Hippocampal formation (tissue), 2 donors: ENCODE data around the gene NDST4.

ENCODE experiments used
- DNase-seq, 2 donors: peaks; one replicate each; lab custom pipeline; 2025; lab: John Stamatoyannopoulos, UW

The NDST4 gene

DNA sequence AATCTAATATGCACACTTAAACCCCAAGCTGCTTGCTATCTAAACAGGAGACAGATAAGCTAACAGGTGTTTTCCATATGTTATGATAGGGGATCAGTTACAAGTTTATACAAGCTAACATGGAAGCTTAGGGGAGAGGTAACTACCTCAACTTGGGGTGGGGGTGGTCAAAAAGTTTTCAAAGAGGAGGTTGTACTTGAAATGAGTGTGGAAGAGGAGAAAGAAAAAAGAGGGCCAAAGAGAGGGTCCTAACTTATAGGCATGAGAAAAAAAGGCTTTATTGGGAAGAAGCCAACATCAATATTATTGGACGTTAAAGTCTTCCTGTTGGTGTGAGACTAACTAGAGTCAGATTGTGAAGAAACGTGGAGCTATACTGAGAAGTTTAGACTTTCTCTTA is 205.9 kb downstream of the NDST4 start:
- DNase-seq: no peak

DNA sequence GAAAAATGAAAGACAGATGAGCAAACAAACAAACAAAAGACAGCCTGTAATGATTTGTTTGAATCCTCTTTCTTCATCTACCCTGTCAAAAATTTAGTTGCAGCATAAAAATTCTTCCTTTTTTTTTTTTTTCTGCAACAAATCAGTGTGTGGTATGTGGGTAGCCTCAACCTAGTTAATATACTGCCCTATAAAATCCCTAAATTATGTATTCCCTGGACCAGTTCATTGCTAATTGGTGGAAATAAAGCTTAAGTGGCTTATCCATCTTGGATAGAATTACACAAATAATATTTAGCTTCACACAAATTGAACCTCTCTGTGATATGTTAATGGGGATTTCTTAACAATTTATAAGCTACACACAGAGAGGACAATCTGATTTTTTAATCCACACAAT is 208.4 kb downstream of the NDST4 start:
- DNase-seq: no peak

DNA sequence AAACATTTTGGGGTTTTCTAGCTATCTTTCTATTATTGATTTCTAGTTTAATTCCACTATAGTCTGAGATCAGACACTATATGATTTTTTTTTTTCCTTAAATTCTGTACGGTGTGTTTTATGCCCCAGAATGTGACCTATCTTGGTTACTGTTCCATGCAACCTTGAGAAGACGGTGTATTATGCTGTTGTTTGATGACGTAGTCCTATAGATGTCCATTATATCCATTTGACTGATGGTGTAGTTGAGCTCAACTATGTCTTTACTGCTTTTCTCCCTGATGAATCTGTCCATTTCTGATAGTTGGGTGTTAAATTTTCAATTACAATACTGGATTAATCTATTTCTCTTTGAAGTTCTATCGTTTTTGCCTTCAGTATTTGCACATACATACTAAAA is 212.5 kb downstream of the NDST4 start:
- no peak for DNase-seq

DNA sequence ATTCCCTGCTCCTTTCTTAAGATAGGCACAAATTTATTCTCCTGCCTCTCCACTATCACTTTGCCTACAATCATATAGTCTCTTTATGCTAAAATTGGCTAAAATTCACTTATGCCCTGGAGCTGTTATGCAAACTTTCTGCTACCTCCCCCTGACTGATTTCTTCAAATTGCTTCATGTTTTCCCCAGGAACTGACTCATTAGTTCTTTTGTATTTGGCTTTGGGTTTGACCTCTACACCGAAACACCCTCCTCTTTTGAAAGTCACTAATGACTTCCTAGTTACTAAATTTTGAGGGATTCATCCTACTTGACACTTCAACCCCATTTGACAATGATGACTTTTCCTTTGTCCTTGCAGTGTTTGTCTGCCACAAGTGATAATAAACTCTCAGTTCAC is 222.6 kb downstream of the NDST4 start:
- no peak for DNase-seq

DNA sequence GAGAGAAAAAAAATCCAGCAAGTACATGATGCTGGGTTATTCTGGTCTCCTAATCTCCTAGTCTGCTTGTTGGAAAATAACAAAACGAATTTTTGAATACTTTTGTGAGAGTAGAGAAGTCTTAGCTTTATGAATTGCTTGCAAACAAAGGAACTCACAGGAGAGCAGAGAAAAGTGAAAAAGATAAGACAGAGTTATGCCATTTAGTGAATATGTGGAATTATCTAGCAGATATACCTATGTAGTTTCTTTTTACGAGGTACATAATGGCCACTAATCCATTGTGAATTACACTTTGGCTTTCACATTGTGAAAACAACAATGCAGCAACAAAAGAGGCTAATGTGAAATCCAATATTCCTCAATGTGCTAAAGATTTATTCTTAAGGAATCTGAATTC is 226.7 kb downstream of the NDST4 start:
- no peak for DNase-seq

DNA sequence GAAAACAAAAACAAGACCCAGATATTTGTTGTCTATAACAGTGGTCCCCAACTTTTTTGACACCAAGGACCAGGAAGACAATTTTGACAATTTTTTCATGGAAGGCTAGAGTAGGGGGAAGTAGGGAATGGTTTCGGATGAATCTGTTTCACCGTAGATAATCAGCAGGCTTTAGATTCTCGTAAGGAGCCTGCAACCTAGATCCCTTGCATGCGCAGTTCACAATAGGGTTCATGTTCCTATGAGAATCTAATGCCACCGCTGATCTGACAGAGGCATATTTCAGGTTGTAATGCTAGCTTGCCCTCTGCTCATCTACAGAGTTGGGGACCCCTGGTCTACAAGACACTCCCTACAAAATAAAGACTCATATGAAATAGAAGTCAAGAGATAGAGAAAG is 229.8 kb downstream of the NDST4 start:
- DNase-seq: no peak

DNA sequence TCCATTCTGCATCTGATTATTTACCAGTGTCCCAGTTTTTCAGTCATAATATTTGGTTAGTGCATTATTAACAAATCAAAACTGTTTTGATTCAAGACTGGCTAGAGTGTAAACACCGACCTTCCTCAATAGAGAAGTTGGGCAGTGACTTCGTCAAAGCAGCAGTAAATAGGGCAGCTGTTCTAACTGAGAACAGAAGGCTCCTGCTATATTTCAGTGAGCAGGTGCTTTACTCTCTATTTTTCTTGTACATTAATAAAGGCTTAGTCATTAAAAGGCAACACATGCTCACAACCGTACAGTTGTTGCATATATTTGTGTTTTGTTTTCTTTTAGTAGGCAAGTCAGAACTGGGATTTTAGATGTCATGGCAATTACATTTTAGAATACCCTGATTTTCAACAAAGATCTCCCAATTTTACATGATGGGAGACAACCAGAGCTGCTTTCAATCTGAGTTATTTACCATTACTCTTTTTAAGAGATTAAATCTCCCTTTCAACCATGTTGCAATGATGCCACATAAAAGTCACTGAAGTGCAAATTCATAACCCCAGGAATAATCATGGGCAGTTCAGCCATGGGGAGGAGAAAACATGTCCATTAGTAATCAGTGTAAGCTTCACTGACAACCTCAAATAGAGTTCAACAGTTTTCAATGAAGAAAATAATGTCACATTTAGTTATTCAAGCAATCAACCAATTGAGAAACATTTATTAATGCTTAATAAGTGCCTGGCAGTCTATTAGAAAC is 233.3 kb downstream of the NDST4 start:
- no peak for DNase-seq

DNA sequence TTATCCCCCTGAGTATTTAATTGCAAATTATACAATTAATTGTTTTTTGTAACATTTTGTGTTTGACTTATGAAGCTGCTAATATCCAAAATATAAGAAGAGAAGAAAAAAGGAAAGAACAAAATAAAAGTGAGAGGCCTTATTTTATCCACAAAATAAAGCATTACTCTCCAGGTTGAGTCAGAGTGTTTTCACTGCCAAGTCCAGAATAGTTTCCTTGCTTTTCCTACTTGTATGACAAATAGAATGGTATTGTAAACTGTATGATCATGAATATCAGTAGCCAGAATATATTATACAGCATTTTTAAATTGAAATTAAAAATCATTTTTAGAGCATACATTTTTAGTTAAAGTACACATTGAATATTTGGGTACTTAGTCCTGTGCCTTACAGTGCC is 237.8 kb downstream of the NDST4 start:
- DNase-seq: no peak

DNA sequence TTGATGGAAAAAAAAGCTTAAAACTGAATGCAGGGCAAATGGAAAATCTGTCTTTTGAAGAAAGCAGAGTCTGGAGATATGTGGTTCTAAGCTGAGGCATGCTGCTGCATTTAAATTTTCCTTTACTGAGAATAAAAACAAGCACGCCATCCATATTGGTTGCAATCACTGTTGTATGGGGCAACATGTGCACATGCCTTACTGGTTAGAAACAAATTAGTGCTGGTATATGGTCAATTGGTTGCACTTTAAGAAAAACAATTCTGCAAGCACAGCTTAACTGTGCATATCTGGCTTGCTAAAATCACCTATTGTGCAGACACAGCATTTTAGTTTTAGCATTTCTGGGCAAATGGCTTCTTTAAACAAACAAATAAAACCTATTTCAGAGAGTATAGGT is 239.1 kb downstream of the NDST4 start:
- no peak for DNase-seq

DNA sequence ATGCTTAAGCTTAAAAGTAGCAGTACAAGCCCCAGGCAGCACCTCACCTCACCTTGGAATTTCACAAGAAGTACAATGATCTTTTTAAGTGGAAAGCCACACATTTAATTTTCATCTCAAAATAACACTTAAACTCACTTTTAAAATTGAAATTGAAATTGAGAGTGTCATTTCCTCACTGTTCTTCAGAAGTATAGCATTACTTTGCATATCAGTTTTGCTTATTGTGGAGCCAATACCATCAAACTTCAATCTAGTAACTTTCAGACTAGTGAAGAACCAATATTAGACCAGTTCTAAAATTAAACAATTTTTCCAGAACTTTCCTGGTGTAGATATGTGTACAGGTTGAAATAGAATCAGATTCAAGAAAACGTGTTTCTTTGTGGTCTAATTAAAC is 242.4 kb downstream of the NDST4 start:
- DNase-seq: no peak

DNA sequence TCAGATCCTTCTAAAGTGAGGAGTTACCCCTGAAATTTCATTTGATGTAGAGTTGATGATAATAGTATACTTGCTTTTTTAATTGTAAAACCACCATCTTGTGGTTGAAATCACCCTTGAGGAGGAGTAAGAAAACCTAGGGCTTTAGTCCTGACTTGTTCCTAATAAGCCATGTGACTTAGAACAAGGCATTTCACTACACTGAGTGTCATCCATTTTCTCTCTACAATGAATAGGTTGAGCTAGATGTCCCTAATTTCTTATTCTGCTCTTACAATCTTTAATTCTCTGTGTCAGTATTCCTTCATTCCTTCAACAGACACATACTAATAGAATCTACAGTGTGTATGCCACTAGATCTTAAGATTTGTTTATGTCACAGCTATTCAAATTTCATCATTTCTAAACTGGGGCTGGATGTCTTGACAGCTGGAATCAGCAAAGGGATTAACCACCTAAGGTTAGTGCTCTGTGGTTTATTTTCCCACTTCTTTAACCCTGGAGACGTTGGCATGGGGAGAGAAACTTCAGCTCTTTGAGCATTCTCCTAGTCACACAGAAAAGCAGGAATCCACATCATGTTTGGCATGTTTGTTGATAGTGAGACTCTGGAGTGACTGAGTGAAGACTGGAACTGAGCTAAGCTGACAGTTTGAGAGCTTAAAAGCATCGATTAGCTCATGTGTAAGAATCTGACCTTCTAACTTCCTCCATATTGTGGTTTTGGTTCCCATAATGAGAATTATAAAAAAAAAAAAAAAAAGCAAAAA is 246.3 kb downstream of the NDST4 start:
- DNase-seq: no peak

DNA sequence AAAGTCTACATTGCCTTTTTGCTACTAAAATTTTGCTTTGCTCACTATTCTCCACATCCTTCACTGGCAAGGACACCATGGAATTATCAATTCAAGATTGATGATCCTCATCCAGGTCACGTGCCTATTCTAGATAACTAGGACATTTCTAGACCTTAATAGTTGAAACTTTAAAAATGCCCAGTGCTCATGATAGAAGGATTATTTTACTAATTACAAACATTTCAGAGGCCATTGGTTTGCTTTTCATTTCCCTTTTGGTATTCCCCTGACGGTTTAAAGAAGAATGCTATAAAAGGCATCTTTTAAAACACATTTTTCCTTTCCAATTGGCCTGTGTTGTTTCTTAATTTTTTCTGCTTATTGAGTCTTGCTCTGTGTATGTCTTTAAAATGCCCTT is 249.4 kb downstream of the NDST4 start:
- DNase-seq: no peak

DNA sequence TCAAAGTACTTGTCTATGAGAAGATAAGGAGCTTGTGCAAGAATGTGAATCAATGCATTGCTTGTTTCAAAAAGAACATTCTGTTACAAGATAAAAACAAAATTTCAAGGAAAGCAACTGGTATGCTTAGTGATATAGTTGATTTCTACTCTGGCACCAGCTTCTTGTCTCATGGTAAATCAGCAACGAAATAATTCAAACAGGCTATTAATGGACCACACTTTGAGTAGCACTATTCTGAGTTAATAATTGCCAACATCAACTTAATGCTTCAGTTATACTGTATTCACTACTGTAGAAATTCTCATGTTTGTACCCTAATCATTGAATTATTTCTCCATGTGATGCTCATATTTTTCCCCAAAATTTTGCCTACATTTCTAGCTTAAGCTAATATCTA is 252.6 kb downstream of the NDST4 start:
- no peak for DNase-seq

DNA sequence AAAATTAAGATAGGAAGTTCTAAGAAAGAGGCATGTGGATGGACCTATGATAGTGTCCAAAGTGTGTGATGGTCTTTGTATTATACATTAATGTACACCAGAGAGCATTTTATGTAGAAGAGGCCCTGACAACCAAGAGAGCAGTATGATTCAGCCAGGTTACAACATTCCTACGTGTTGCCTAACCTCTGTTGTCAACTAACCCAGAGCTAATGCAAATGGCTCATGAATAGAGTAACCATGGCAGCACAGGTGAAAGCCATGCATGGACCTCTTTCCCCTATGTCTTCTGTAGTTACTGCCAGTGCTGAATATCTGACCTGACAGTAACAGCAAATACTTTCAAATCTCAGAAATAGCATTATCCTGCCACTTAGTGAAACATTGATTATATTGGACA is 255.6 kb downstream of the NDST4 start:
- DNase-seq: no peak

DNA sequence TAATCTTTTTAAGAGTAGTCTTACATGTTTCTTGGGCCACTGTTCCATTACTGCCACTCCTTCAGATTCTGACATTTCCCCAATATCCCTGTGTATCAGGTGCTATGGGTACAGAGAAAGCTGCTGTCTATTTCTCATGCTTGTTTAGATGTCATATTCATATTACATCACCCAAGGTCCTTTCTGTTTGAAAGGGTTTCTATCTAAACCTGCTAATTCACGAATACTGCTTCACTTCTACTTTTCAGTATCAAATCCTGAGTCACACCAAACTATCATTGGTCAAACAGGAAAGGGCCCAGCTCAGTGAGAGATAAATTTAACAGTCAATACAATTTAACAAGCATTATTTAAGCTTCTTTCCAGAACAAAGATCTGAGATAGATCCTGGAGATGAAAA is 273.4 kb downstream of the NDST4 start:
- no peak for DNase-seq

DNA sequence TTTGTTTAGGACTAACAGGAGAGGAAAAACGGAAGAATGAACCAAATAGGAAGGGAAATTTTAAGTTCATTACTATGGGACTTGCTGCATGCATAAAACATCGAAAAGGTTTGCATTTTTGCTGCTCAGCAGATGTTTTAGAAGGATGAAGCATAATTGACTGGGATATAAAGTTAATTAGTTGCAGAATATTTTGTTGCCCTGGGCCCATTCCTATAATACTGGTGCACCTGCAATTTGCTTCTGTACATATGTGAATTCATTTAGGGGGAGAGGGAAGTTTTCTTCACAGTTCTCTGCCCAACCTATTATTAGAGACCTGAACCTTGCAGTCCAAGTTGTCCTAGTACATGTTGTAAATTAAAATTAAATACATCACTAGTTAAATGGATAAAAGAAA is 282.8 kb downstream of the NDST4 start:
- DNase-seq: no peak

DNA sequence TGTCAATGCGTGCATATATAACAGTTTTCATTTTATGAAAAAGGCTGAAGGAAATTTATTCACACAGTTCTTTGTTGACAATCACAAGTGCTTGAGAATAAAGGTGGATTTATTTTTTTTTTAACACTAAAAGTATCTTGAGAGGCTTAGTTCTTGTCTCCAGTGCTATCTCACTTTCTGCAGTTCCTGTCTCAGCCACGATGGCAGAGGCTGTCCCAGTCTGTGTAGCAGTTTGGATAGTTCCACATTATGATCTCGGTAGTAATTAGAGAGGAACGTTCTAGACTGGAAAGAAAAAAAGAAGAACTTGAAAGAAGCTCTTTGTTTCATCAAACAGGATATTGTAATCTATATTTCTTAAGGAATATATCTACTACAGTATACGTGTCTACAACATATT is 285.8 kb downstream of the NDST4 start:
- DNase-seq: no peak

DNA sequence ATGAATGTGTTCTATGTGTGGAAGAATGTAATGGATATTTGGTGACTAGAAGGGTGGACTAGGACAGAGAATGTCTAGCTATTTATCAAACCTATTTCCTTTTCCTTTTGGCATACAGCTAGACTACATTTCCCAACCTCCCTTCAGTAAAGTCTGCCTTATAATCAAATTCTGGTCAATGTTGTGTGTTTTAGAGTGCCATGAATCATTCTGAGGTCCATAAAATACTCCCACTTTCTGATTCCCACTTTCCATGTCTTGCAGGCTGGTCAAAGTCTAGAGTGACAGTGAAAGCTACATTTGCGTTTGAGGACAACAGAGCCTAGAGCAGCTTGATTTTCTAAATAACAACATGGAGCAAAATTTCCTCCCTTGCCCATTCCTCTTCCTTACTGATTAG is 297.7 kb downstream of the NDST4 start:
- no peak for DNase-seq

DNA sequence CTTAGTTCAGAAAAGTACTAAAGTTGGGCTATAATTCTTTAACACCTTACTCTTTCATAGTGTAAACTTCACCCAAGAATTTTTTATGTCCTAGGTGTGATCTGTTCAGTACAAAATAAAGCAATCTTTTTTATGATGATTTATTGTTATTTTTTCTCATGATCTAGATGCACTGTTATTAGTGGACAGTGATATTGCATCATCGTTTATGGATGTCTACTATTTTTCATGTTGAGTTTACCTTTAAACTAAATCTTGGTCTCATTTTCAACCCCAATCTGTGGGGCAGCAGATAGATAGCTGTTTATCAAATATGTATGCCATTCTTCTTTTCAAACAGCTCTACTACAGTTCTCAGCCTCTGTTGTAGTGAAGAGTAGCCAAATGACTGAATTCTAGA is 299.5 kb downstream of the NDST4 start:
- DNase-seq: no peak

DNA sequence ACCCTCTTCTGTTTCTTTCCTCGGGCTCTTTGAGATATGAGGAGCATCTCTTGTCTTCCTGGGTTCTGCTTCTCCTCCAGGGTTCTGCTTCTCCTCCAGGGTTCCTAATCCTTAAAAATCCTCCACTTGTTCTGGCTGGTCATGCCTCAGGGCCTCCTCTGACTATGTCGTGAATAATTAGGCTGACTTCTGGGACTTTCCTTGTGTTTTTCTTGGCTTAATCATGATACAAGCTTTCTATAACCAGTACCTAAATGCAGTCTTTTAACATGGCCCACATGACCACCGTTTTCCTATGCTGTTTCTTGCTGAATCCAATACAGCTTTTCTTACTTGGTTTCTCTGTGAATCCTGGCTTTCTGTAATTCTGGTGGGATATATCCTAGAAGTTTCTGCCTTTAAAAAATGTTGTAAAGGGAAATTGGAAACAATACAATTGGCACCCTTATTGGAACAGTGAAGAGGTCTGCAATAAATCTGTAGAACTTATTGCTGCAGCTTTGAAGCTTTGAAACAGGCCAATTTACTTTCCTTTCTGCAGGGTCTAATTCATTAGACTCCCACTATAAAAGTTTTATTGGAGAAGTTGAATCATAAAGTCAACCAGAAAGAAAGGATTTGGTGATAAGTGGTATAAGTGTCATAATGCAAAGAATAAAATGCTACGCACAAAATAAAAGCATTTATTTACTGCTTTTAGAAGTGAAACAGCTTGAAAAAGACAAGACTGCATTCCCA is 301.7 kb downstream of the NDST4 start:
- no peak for DNase-seq

DNA sequence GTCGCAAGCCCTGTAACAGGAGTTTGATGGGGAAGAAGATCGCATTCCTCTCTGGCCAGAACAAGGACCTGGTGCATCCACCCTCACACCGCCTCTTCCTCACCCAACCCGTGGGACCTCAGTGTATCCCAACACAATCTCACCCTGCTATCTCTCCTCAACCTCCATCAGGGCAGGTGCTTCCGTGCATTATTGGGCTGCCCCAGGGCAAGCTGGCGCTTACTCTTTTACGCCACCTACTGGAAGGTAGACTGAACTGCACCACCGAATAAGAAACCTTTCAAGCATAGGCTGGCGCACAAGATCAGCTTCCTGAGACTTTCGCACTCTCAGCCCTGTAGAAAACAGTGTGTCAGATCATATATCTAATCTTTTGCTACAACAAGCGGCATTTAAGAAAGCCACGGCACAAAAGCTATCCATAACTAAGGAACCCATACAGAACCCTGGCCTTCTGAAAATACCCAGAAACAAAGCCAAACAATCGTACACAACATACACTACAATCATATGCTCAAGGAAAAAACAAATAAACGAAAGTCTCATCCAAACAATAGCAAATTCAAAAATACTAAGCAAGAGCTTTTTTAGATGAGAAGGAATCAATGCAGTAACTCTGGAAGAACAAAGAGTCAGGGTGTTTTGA is 305.5 kb downstream of the NDST4 start:
- peak in 1 of 2 donors; percentile 3 for DNase-seq

DNA sequence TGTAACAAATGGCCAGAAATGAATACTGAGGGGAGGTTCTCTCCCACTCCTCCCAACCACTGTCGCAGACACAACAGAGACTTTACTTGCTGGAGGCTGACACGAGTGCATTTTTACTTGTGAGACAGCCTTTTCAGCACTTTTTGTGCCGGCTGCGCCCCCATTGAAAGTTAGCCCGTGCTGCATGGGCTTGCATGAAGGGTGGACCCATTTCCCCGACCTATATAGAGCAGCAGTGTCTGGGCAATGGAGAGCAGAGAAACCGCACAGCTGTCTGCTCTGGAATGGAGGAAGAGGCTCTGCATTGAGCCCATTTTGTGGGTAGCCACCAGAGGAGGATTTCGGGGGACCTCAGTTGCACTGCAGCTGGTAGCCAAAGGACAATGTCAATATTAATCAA is 306.1 kb downstream of the NDST4 start:
- no peak for DNase-seq

DNA sequence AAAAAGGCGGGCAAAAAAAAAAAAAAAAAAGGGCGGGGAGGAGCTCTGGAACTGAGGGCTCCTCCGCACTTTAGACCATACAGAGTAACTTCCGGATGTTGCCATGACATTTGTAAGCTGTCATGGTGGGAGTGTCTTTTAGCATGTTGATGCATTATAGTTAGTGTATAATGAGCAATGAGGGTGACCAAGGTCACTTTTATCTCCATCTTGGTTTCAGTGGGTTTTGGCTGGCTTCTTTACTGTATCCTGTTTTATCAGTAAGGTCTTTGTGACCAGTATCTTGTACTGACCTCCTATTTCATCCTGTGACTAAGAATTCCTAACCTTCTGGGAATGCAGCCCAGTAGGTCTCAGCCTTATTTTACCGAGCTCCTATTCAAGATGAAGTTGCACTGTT is 321.4 kb downstream of the NDST4 start:
- no peak for DNase-seq
